Lower lobe of right lung (tissue), 2 donors: ENCODE measurements around the gene JAG2. TPM values are rescaled to one million over a fixed set of nuclear protein-coding genes. Genes with fewer than 3 reads are reported as not detected.

Experiments
- ATAC-seq, 2 donors: fragments of 200-7000 bp; cut with Tn5 transposase; one replicate each; pipeline ENCODE4 v1.9.1; 2020 to 2022; ENCODE audit warnings: mild to moderate bottlenecking in 2 of 2, moderate library complexity in 2 of 2
- DNase-seq: peaks from one replicate; pipeline ENCODE4 v3.0.0-alpha.2; 2020
- H3K27ac ChIP-seq: fragments of 200-600 bp; one replicate; pipeline ENCODE4 v1.8.0; 2022
- H3K27me3 ChIP-seq: fragments of 200-600 bp; one replicate; pipeline ENCODE4 v1.8.0; 2022; ENCODE audit warnings: low read depth
- H3K36me3 ChIP-seq: fragments of 200-600 bp; one replicate; pipeline ENCODE4 v1.8.0; 2022; ENCODE audit warnings: mild to moderate bottlenecking
- H3K4me1 ChIP-seq: fragments of 200-600 bp; one replicate; pipeline ENCODE4 v1.8.0; 2022
- H3K4me3 ChIP-seq: fragments of 200-600 bp; one replicate; pipeline ENCODE4 v1.8.0; 2022; ENCODE audit warnings: mild to moderate bottlenecking
- H3K9me3 ChIP-seq: fragments of 200-600 bp; one replicate; pipeline ENCODE4 v1.8.0; 2022
- CTCF ChIP-seq: fragments of 200-600 bp; IDR thresholded peaks from one replicate; pipeline ENCODE4 v1.8.0; 2022; ENCODE audit warnings: antibody characterized with exemption, mild to moderate bottlenecking
- intact Hi-C: fragments of 100-400 bp; cut with DNase I; formaldehyde crosslinking; loops from one replicate; pipeline ENCODE4 v1.11.0; 2022
- total RNA-seq: library from RNA; stranded (reverse); fragmentation: NEBNext Ultra II Directional; extraction: Animal tissue kit (Norgen Biotek cat#: 25700); gene quantifications from one replicate; pipeline ENCODE4 v1.2.1, GENCODE V29; 2021
- donor health status: DM: no; HTN: yes; CAD: no; lungs with severe emphysema.

JAG2 gene
- total RNA-seq, 1 donor from 2014 or later = 29.2 TPM

- Histone ChIP-seq H3K27me3 (no peaks in the 10 kb centered on the region), H3K9me3 (no peaks in the 10 kb centered on the region), H3K4me3 (peak within 1 kb of the TSS; percentile 66), H3K4me1 (peaks cover 26% of the 10 kb centered on the region), H3K36me3 (no peaks in the 10 kb centered on the region), H3K27ac (peak within 1 kb of the TSS; percentile 25)
- ATAC-seq = peak; percentile 89 to 91
- peak; percentile 87 for DNase-seq
- intact Hi-C loops = no loop called here
- no peak for TF ChIP-seq CTCF
Observed at GRCh38 chr14:105180592-105181548, 12.3 kb upstream of the JAG2 start, which contains the start of gene NUDT14. Gene NUDT14 (minus strand): TSS chr14:105181312. CDS start chr14:105181209, 103 bp downstream.

GRCh38 chr14:105179191-105179590 is 10.6 kb upstream of the JAG2 start:
- no peak for ATAC-seq

GRCh38 chr14:105178868-105179140 is 10.2 kb upstream of the JAG2 start:
- Histone ChIP-seq H3K27ac (no peak overlapping the region), H3K27me3 (no peaks in the 10 kb centered on the region), H3K9me3 (no peaks in the 10 kb centered on the region), H3K4me1 (peaks cover 40% of the 10 kb centered on the region), H3K4me3 (no peak overlapping the region), H3K36me3 (no peaks in the 10 kb centered on the region)
- TF ChIP-seq CTCF = no peak
- no peak for ATAC-seq
- intact Hi-C loops = no loop called here
- no peak for DNase-seq

More at GRCh38 chr14:105179191-105179590, 10.6 kb upstream of the JAG2 start:
- intact Hi-C loops = no loop called here
- H3K27me3 ChIP-seq = no peaks in the 10 kb centered on the region
- no peaks in the 10 kb centered on the region for H3K9me3 ChIP-seq
- no peak overlapping the region for H3K4me3 ChIP-seq
- no peak for TF ChIP-seq CTCF
- H3K4me1 ChIP-seq = peaks cover 36% of the 10 kb centered on the region
- H3K27ac ChIP-seq = no peak overlapping the region
- H3K36me3 ChIP-seq = no peaks in the 10 kb centered on the region
- no peak for DNase-seq

- intact Hi-C loops = no loop called here
- DNase-seq (no peak), ATAC-seq (no peak)
- Histone ChIP-seq H3K9me3 (no peaks in the 10 kb centered on the region), H3K4me3 (no peak overlapping the region), H3K4me1 (peaks cover 40% of the 10 kb centered on the region), H3K36me3 (no peaks in the 10 kb centered on the region), H3K27me3 (no peaks in the 10 kb centered on the region), H3K27ac (no peak overlapping the region)
- TF ChIP-seq CTCF = no peak
Observed at GRCh38 chr14:105178069-105178867, 9.7 kb upstream of the JAG2 start.

GRCh38 chr14:105177082-105177481 is 8.5 kb upstream of the JAG2 start:
- H3K36me3 ChIP-seq = no peaks in the 10 kb centered on the region
- no peaks in the 10 kb centered on the region for H3K27me3 ChIP-seq
- H3K4me3 ChIP-seq = no peak overlapping the region
- DNase-seq (no peak), ATAC-seq (no peak)
- TF ChIP-seq CTCF = no peak
- no peaks in the 10 kb centered on the region for H3K9me3 ChIP-seq
- peaks cover 36% of the 10 kb centered on the region for H3K4me1 ChIP-seq
- H3K27ac ChIP-seq = no peak overlapping the region
- intact Hi-C loops = no loop called here
